A549 (cell line): ENCODE measurements around the gene NDUFA11. TPM values are rescaled to one million over a fixed set of nuclear protein-coding genes. Genes with fewer than 3 reads are reported as not detected.
A peak's percentile ranks its signal among the peaks of the same experiment; 100 is the strongest.
"Not testable (repeated sequence)": the region's sequence is repeated elsewhere in the genome, so short reads cannot be mapped to it uniquely, and the experiment has no call there.

Experiments used
- ATAC-seq, 2 experiments: fragments of 200-7000 bp in 1 of 2; fragments of >200 bp in 1 of 2; cut with Nextera tagmentation in 1 of 2; cut with Tn5 transposase in 1 of 2; 3 replicates each; pipeline versions ENCODE4 v1.8.0 to v1.9.1; 2018 to 2020; ENCODE audit warnings: mild to moderate bottlenecking in 1 of 2, moderate library complexity in 1 of 2
- CTCF ChIA-PET: fragments of 300-600 bp; sonication (Branson Sonifier 250); formaldehyde crosslinking; extraction: SDS; loops from one replicate; lab custom pipeline; 2021; ENCODE audit warnings: antibody characterized with exemption, inconsistent platforms; lab: Yijun Ruan, JAX
- POLR2A ChIA-PET: fragments of 350-600 bp; formaldehyde crosslinking; extraction: SDS; loops from one replicate; lab custom pipeline; 2021; ENCODE audit warnings: antibody characterized with exemption, inconsistent platforms; lab: Yijun Ruan, JAX
- DNase-seq, 2 experiments: peaks; one replicate each; pipeline versions ENCODE4 v3.0.0 to v3.0.0-alpha.2; 2011 to 2016; ENCODE audit warnings: low read depth in 1 of 2, low spot score in 1 of 2
- FAIRE-seq: peaks from 2 replicates; lab custom pipeline; 2011; peaks lifted over from hg19 to GRCh38; lab: Jason Lieb, UNC
- H3K27ac ChIP-seq, 2 experiments: fragments of >200 bp; sonication (Bioruptor Twin); formaldehyde crosslinking; 3 replicates each; pipeline ENCODE4 v1.5.1; 2016 to 2017
- H3K4me1 ChIP-seq: fragments of >200 bp; sonication (Bioruptor Twin); formaldehyde crosslinking; 3 replicates; pipeline ENCODE4 v1.6.1; 2016
- H3K4me2 ChIP-seq: fragments of >200 bp; sonication (Bioruptor Twin); formaldehyde crosslinking; 3 replicates; pipeline ENCODE4 v1.6.1; 2016
- H3K4me3 ChIP-seq: fragments of >200 bp; sonication (Bioruptor Twin); formaldehyde crosslinking; 3 replicates; pipeline ENCODE4 v1.5.1; 2016
- H3K9me3 ChIP-seq: fragments of >200 bp; sonication (Bioruptor Twin); formaldehyde crosslinking; 3 replicates; pipeline ENCODE4 v1.6.1; 2016
- CBX2 ChIP-seq: fragments of 200-600 bp; sonication (generic); IDR thresholded peaks from 2 replicates; pipeline ENCODE4 v1.6.1; 2016; ENCODE audit warnings: low read depth, mild to moderate bottlenecking, borderline replicate concordance
- CEBPB ChIP-seq, 2 experiments: fragments of >200 bp in 1 of 2; sonication (Bioruptor Twin) in 1 of 2; formaldehyde crosslinking in 1 of 2; IDR thresholded peaks; 2 replicates each; pipeline ENCODE4 v1.6.1; 2012 to 2016
- E2F6 ChIP-seq: IDR thresholded peaks from 2 replicates; pipeline ENCODE4 v1.6.1; 2012; ENCODE audit warnings: low read depth, borderline replicate concordance
- ELK1 ChIP-seq: fragments of 150-350 bp; IDR thresholded peaks from 2 replicates; pipeline ENCODE4 v1.6.1; 2014; ENCODE audit warnings: low read depth, mild to moderate bottlenecking, low read length
- FOSL2 ChIP-seq, 2 experiments: fragments of 450-650 bp in 1 of 2; fragments of >200 bp in 1 of 2; sonication (Bioruptor Twin) in 1 of 2; formaldehyde crosslinking; IDR thresholded peaks; 2 replicates each; pipeline versions ENCODE4 v1.5.0 to v1.6.1; 2016 to 2020; ENCODE audit warnings: mild to moderate bottlenecking in 1 of 2, moderate library complexity in 1 of 2
- GATA3 ChIP-seq: IDR thresholded peaks from 2 replicates; pipeline ENCODE4 v1.6.1; 2012; ENCODE audit warnings: borderline replicate concordance
- HES2 ChIP-seq: fragments of >200 bp; sonication (Bioruptor Twin); formaldehyde crosslinking; IDR thresholded peaks from 2 replicates; pipeline ENCODE4 v1.6.1; 2016
- HMGXB4 ChIP-seq: fragments of 250-450 bp; sonication (Bioruptor Pico); IDR thresholded peaks from 2 replicates; pipeline ENCODE4 v1.5.0; 2021; ENCODE audit warnings: mild to moderate bottlenecking, moderate library complexity, borderline replicate concordance
- HOXB5 ChIP-seq: fragments of 250-450 bp; sonication (Bioruptor Pico); IDR thresholded peaks from 2 replicates; pipeline ENCODE4 v1.5.0; 2020; ENCODE audit warnings: mild to moderate bottlenecking, moderate library complexity
- JUN ChIP-seq, 2 experiments: fragments of >200 bp; sonication (Bioruptor Twin); formaldehyde crosslinking; IDR thresholded peaks; 2 replicates in 1 of 2; 3 replicates in 1 of 2; pipeline ENCODE4 v1.6.1; 2016 to 2017
- MAFK ChIP-seq: fragments of 450-650 bp; IDR thresholded peaks from 2 replicates; pipeline ENCODE4 v1.6.1; 2014; ENCODE audit not compliant: partially characterized antibody
- NFE2L2 ChIP-seq: fragments of 150-350 bp; conservative IDR thresholded peaks from 2 replicates; pipeline ENCODE4 v1.6.1; 2014; ENCODE audit warnings: low read length
- NPAS2 ChIP-seq: fragments of 250-450 bp; sonication (Bioruptor Pico); IDR thresholded peaks from 2 replicates; pipeline ENCODE4 v1.8.0; 2022; ENCODE audit warnings: mild to moderate bottlenecking, moderate library complexity, borderline replicate concordance
- PHF8 ChIP-seq: fragments of 200-600 bp; sonication (generic); IDR thresholded peaks from 2 replicates; pipeline ENCODE4 v1.6.1; 2016; ENCODE audit warnings: low read depth, mild to moderate bottlenecking, antibody characterized with exemption, moderate library complexity, borderline replicate concordance
- RARB ChIP-seq: fragments of 250-450 bp; sonication (Bioruptor Pico); IDR thresholded peaks from 2 replicates; pipeline ENCODE4 v1.8.0; 2021; ENCODE audit warnings: mild to moderate bottlenecking, moderate library complexity
- SMC3 ChIP-seq: fragments of >200 bp; sonication (Bioruptor Twin); formaldehyde crosslinking; IDR thresholded peaks from 3 replicates; pipeline ENCODE4 v1.6.1; 2018; ENCODE audit warnings: inconsistent platforms
- SREBF2 ChIP-seq: fragments of 450-650 bp; IDR thresholded peaks from 2 replicates; pipeline ENCODE4 v1.6.1; 2014; ENCODE audit warnings: mild to moderate bottlenecking, moderate library complexity
- TP53 ChIP-seq: fragments of 250-450 bp; sonication (Bioruptor Pico); IDR thresholded peaks from 2 replicates; pipeline ENCODE4 v1.5.0; 2021; ENCODE audit warnings: mild to moderate bottlenecking, moderate library complexity
- USF2 ChIP-seq: fragments of 450-650 bp; IDR thresholded peaks from 2 replicates; pipeline ENCODE4 v1.6.1; 2014; ENCODE audit warnings: antibody characterized with exemption
- ZC3H11A ChIP-seq: fragments of 450-650 bp; IDR thresholded peaks from 2 replicates; pipeline ENCODE4 v1.6.1; 2014; ENCODE audit warnings: antibody characterized with exemption, mild to moderate bottlenecking
- ZFP36 ChIP-seq: fragments of 450-650 bp; IDR thresholded peaks from 2 replicates; pipeline ENCODE4 v1.6.1; 2014; ENCODE audit warnings: borderline replicate concordance; ENCODE audit not compliant: partially characterized antibody
- ZSCAN20 ChIP-seq: fragments of 250-450 bp; sonication (Bioruptor Pico); IDR thresholded peaks from 2 replicates; pipeline ENCODE4 v1.8.0; 2022; ENCODE audit warnings: mild to moderate bottlenecking, moderate library complexity
- WGBS: methylation state at CpG from one replicate; pipeline ENCODE4 v1.1.6; 2017; ENCODE audit errors: missing lambda C conversion rate; 5-methylcytosine and 5-hydroxymethylcytosine counted together
- polyA plus RNA-seq, 4 experiments: library from polyadenylated mRNA; depleted of rRNA in 3 of 4; stranded (reverse); fragments of >200 nt; fragmentation: RNase III in 1 of 4; extraction: RNeasy Plus Mini Kit Qiagen cat#74134 plus additional on column Dnase treatment in 1 of 4; gene quantifications; 2 replicates in 3 of 4; 3 replicates in 1 of 4; pipeline ENCODE4 v1.2.3, GENCODE V29; 2011 to 2017

Gene NDUFA11
- polyA plus RNA-seq, 2 of the 4 experiments (the other 2 are of a cell fraction) = 75.0 to 173 TPM

- WGBS = 70% methylated on average over 6 of the region's 8 CpGs
- ChIA-PET POLR2A (no interaction called here), CTCF (interaction anchor here (1.6 kb wide), 1 partner anchor 73 kb away, joined by 5 read pairs; no protein-coding TSS in a partner anchor)
- H3K4me1 ChIP-seq = peaks cover 40% of the 10 kb centered on the region
- FAIRE-seq = no peak
- no peak overlapping the region for H3K4me3 ChIP-seq
- no peak overlapping the region for H3K27ac ChIP-seq
- TF ChIP-seq MAFK (no peak), ZSCAN20 (no peak), HMGXB4 (CRISPR knock-in tag) (no peak)
- DNase-seq = no peak
- no peak overlapping the region for H3K4me2 ChIP-seq
- H3K9me3 ChIP-seq = no peaks in the 10 kb centered on the region
- no peak for ATAC-seq
Measured at GRCh38 chr19:5877427-5877826, 26.2 kb downstream of the NDUFA11 start.

GRCh38 chr19:5874496-5874895 is 29.1 kb downstream of the NDUFA11 start:
- FAIRE-seq; POLR2A ChIA-PET; H3K4me2 ChIP-seq; H3K4me3 ChIP-seq; H3K9me3 ChIP-seq; ATAC-seq; DNase-seq; H3K27ac ChIP-seq; TF ChIP-seq FOSL2 (IDR thresholded peaks at IDR 0.05): not testable (repeated sequence)
- 79% methylated on average over 7 of the region's 7 CpGs for WGBS
- peaks cover 18% of the 10 kb centered on the region for H3K4me1 ChIP-seq
- 0 out of 2 replicates have a peak, but pooled peaks have one; percentile 5 for TF ChIP-seq FOSL2 (CRISPR knock-in tag; IDR thresholded peaks at IDR 0.05)
- CTCF ChIA-PET = interaction anchor here (0.9 kb wide), 1 partner anchor 71 kb away, joined by 3 read pairs; no protein-coding TSS in a partner anchor

GRCh38 chr19:5873617-5874199 is 29.9 kb downstream of the NDUFA11 start:
- no peak for FAIRE-seq
- 89% methylated on average over 4 of the region's 12 CpGs for WGBS
- TF ChIP-seq SMC3 (no peak), PHF8 (no peak), JUN (IDR thresholded peaks at IDR 0.05) (no peak), E2F6 (no peak), CBX2 (no peak), GATA3 (no peak), RARB (no peak), NPAS2 (CRISPR knock-in tag) (no peak), SREBF2 (no peak), ZFP36 (no peak), NFE2L2 (no peak), HES2 (no peak), ELK1 (no peak), TP53 (CRISPR knock-in tag) (no peak), USF2 (no peak), ZC3H11A (no peak), HOXB5 (no peak), CEBPB (IDR thresholded peaks at IDR 0.05) (no peak)
- TF ChIP-seq, all 56 proteins: peak for 0
- H3K4me3 ChIP-seq = no peak overlapping the region
- POLR2A ChIA-PET = no interaction called here
- no peak overlapping the region for H3K27ac ChIP-seq
- H3K9me3 ChIP-seq = no peaks in the 10 kb centered on the region
- CTCF ChIA-PET = no interaction called here
- no peak for DNase-seq
- H3K4me2 ChIP-seq = no peak overlapping the region
- peaks cover 15% of the 10 kb centered on the region; the same call in 2 of the 3 replicates for H3K4me1 ChIP-seq
- no peak for ATAC-seq
